Measurements from ENCODE around the gene GBA2. TPM values are rescaled to one million over a fixed set of nuclear protein-coding genes. Genes with fewer than 3 reads are reported as not detected.

GBA2 gene
- total RNA-seq, 6 experiments from 2014 or later, result 29.5 to 53.7 (median 35.2) TPM

DNA sequence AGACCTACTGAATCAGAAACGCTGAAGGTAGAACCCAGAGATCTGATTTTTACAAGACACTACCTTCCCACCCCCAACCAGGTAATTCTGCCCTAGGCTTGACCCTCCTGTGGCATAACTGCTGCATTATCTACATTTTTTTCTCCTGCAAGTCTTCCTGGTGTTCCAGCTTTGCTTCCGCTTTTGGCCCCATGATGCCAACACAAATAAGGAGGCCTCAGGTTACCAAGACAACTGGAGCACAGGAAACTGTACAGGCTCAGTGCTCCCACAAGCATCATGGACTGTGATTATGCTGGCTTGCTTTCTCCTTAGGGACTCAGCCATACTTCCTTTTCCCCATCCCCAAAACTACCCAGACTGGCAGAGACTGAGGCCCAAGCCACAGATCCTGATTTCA lies 11.6 kb upstream of the GBA2 start:
- DNase-seq (no peak), ATAC-seq (no peak)
- intact Hi-C loops (cut with DNase I), result no loop called here
- H3K36me3 ChIP-seq, result no peaks in the 10 kb centered on the region
- no peaks in the 10 kb centered on the region for H3K9me3 ChIP-seq
- H3K4me1 ChIP-seq, result peaks cover 0 to 18% (median 6%) of the 10 kb centered on the region in 4 donors
- no peaks in the 10 kb centered on the region for H3K27me3 ChIP-seq
- WGBS (ENCODE audit: insufficient coverage, low coverage, low lambda C conversion rate, missing lambda C conversion rate), result 55% methylated on average over 1 of the region's 2 CpGs
- TF ChIP-seq CTCF (IDR thresholded peaks at IDR 0.05), result no peak
- no peak for TF ChIP-seq POLR2A (IDR thresholded peaks at IDR 0.05)
- H3K4me3 ChIP-seq, result no peak overlapping the region
- H3K27ac ChIP-seq, result no peak overlapping the region

DNA sequence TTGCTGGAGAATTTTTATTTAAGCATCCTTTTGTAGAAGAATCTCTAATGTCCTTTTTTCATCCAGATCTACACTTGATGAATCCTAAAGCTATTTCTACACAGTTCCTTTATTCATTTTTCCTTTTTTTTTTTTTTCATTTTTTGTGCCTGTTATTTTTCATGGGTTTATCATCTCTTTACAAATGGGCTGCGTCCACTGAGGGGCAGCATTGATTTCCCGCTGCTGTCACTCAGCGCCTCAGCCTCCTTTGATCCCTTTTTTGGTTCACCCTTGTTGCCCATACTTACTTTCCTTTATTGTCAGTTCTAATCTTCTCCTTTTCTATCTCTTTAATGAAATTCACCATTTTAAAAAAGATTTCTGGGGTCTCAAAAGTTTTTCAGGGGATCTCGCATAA lies 10.8 kb upstream of the GBA2 start:
- WGBS (ENCODE audit: insufficient coverage, low coverage, low lambda C conversion rate, missing lambda C conversion rate), result 98% methylated on average over 4 of the region's 4 CpGs
- Histone ChIP-seq H3K4me3 (no peak overlapping the region), H3K9me3 (no peaks in the 10 kb centered on the region), H3K27ac (no peak overlapping the region), H3K27me3 (no peaks in the 10 kb centered on the region), H3K36me3 (no peaks in the 10 kb centered on the region), H3K4me1 (peaks cover 0 to 18% (median 6%) of the 10 kb centered on the region in 4 donors)
- TF ChIP-seq CTCF (IDR thresholded peaks at IDR 0.05) (no peak), POLR2A (IDR thresholded peaks at IDR 0.05) (no peak)
- DNase-seq, result no peak
- intact Hi-C loops (cut with DNase I), result no loop called here
- ATAC-seq, result no peak

GRCh38 chr9:35758475-35759050 lies 9.5 kb upstream of the GBA2 start:
- H3K4me1 ChIP-seq, result peaks cover 0 to 18% (median 6%) of the 10 kb centered on the region in 4 donors
- H3K4me3 ChIP-seq, result no peak overlapping the region
- 40% methylated on average over 3 of the region's 3 CpGs for WGBS (ENCODE audit: insufficient coverage, low coverage, low lambda C conversion rate, missing lambda C conversion rate)
- no peaks in the 10 kb centered on the region for H3K27me3 ChIP-seq
- H3K36me3 ChIP-seq, result peaks cover 0 to 3% (median 0%) of the 10 kb centered on the region in 4 donors
- intact Hi-C loops (cut with DNase I), result no loop called here
- H3K27ac ChIP-seq, result no peak overlapping the region
- H3K9me3 ChIP-seq, result no peaks in the 10 kb centered on the region
- no peak for TF ChIP-seq CTCF (IDR thresholded peaks at IDR 0.05)
- no peak for TF ChIP-seq POLR2A (IDR thresholded peaks at IDR 0.05)
- DNase-seq (no peak), ATAC-seq (no peak)

- intact Hi-C loops (cut with DNase I), result no loop called here
- Histone ChIP-seq H3K27me3 (no peaks in the 10 kb centered on the region), H3K4me3 (peak overlapping the region; percentile 61 to 68 (median 65)), H3K9me3 (no peaks in the 10 kb centered on the region), H3K4me1 (peaks cover 0 to 18% (median 6%) of the 10 kb centered on the region in 4 donors), H3K27ac (peak overlapping the region; percentile 72 to 93 (median 82)), H3K36me3 (peaks cover 0 to 10% (median 4%) of the 10 kb centered on the region in 4 donors)
- no peak for DNase-seq
- TF ChIP-seq POLR2A (IDR thresholded peaks at IDR 0.05) (no peak), CTCF (IDR thresholded peaks at IDR 0.05) (no peak)
- no peak for ATAC-seq
Observed at GRCh38 chr9:35757892-35758275, 8.9 kb upstream of the GBA2 start.

All from right lobe of liver (tissue), 6 donors.